Neural progenitor cell (in vitro differentiated cells): Measurements from ENCODE around the gene ITGAD. TPM values are rescaled to one million over a fixed set of nuclear protein-coding genes. Genes with fewer than 3 reads are reported as not detected.

Experiments used
- DNase-seq: peaks from one replicate; pipeline ENCODE4 v3.0.0-alpha.2; 2016; ENCODE audit warnings: low spot score
- H2AFZ ChIP-seq: fragments of 200-600 bp; sonication (generic); replicated peaks from 2 replicates; pipeline ENCODE4 v1.6.1; 2016; ENCODE audit warnings: antibody characterized with exemption
- H3F3A ChIP-seq: fragments of 200-600 bp; sonication (generic); 2 replicates; pipeline ENCODE4 v1.6.1; 2016; ENCODE audit warnings: antibody characterized with exemption, low read depth
- H3K27ac ChIP-seq: fragments of 200-600 bp; sonication (generic); 2 replicates; pipeline ENCODE4 v1.5.1; 2016; ENCODE audit warnings: mild to moderate bottlenecking
- H3K27me3 ChIP-seq: fragments of 200-600 bp; sonication (generic); 2 replicates; pipeline ENCODE4 v1.6.1; 2016; ENCODE audit warnings: mild to moderate bottlenecking, moderate library complexity
- H3K36me3 ChIP-seq: fragments of 200-600 bp; sonication (generic); 2 replicates; pipeline ENCODE4 v1.5.1; 2016
- H3K4me1 ChIP-seq: fragments of 200-600 bp; sonication (generic); 2 replicates; pipeline ENCODE4 v1.6.1; 2016; ENCODE audit warnings: mixed run types
- H3K4me2 ChIP-seq: fragments of 200-600 bp; sonication (generic); 2 replicates; pipeline ENCODE4 v1.6.1; 2016
- H3K4me3 ChIP-seq: fragments of 200-600 bp; sonication (generic); 2 replicates; pipeline ENCODE4 v1.5.1; 2016
- H3K79me2 ChIP-seq: fragments of 200-600 bp; sonication (generic); 2 replicates; pipeline ENCODE4 v1.6.1; 2016; ENCODE audit warnings: low read depth
- H3K9ac ChIP-seq: fragments of 200-600 bp; sonication (generic); 2 replicates; pipeline ENCODE4 v1.6.1; 2016
- H3K9me3 ChIP-seq: fragments of 200-600 bp; sonication (generic); 2 replicates; pipeline ENCODE4 v1.5.1; 2016; ENCODE audit warnings: low read depth
- H4K20me1 ChIP-seq: fragments of 200-600 bp; sonication (generic); 2 replicates; pipeline ENCODE4 v1.6.1; 2016; ENCODE audit warnings: low read depth
- H3K27ac Mint-ChIP-seq: 3 replicates; pipeline ENCODE4 v1.8.0; 2021; ENCODE audit warnings: mixed read lengths
- H3K27me3 Mint-ChIP-seq: 2 replicates; pipeline ENCODE4 v1.8.0; 2022; ENCODE audit warnings: low read depth, mild to moderate bottlenecking, inconsistent platforms, moderate library complexity, mixed read lengths; ENCODE audit not compliant: insufficient read depth
- H3K36me3 Mint-ChIP-seq: 3 replicates; pipeline ENCODE4 v1.8.0; 2021; ENCODE audit warnings: mixed read lengths
- H3K4me1 Mint-ChIP-seq: 3 replicates; pipeline ENCODE4 v1.8.0; 2021; ENCODE audit warnings: mixed read lengths
- H3K4me3 Mint-ChIP-seq: 3 replicates; pipeline ENCODE4 v1.8.0; 2021; ENCODE audit warnings: mild to moderate bottlenecking, moderate library complexity, mixed read lengths
- H3K9me3 Mint-ChIP-seq: 3 replicates; pipeline ENCODE4 v1.8.0; 2020; ENCODE audit warnings: mixed read lengths
- EZH2 ChIP-seq: fragments of 200-600 bp; sonication (generic); IDR thresholded peaks from 2 replicates; pipeline ENCODE4 v1.6.1; 2017; ENCODE audit warnings: antibody characterized with exemption, mild to moderate bottlenecking, moderate library complexity
- EZH2phosphoT487 ChIP-seq: fragments of 200-600 bp; sonication (generic); IDR thresholded peaks from 2 replicates; pipeline ENCODE4 v1.6.1; 2017; ENCODE audit warnings: antibody characterized with exemption
- total RNA-seq: library from RNA; depleted of rRNA; stranded (reverse); fragments of >200 nt; gene quantifications from 2 replicates; pipeline ENCODE4 v1.2.3, GENCODE V29; 2015; ENCODE audit warnings: low replicate concordance
- TF ChIP-seq, protein P1 (sequence below): fragments of 200-600 bp; sonication (generic); IDR thresholded peaks from 2 replicates; pipeline ENCODE4 v1.5.1; 2017; ENCODE audit warnings: antibody characterized with exemption, mild to moderate bottlenecking

ITGAD gene
- total RNA-seq, 1 donor from 2014 or later, result not detected

DNA sequence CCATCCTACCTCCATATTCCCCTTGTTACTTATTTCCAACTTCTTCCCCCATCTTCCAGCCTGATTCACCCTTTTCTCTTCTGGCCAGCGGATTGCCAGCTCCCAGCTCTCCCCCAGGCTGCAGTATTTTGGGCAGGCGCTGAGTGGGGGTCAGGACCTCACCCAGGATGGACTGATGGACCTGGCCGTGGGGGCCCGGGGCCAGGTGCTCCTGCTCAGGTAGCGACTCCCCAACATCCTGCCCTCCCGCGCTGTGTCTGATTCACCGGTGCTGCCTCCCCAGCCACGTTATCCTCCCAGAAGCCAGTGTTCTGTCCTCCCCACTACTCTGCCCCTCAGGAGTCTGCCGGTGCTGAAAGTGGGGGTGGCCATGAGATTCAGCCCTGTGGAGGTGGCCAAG is 19.6 kb downstream of the ITGAD start:
- Histone ChIP-seq H2AFZ (no peak overlapping the region), H3F3A (no peaks in the 10 kb centered on the region), H3K27me3 (no peaks in the 10 kb centered on the region), H3K27ac (no peak overlapping the region), H3K4me2 (no peak overlapping the region), H3K79me2 (no peaks in the 10 kb centered on the region), H3K9ac (no peak overlapping the region), H3K36me3 (no peaks in the 10 kb centered on the region), H3K4me3 (no peak overlapping the region), H3K9me3 (no peaks in the 10 kb centered on the region), H4K20me1 (no peaks in the 10 kb centered on the region), H3K4me1 (no peaks in the 10 kb centered on the region)
- no peak for TF ChIP-seq EZH2
- TF ChIP-seq EZH2phosphoT487, result no peak
- TF ChIP-seq, protein P1, sequence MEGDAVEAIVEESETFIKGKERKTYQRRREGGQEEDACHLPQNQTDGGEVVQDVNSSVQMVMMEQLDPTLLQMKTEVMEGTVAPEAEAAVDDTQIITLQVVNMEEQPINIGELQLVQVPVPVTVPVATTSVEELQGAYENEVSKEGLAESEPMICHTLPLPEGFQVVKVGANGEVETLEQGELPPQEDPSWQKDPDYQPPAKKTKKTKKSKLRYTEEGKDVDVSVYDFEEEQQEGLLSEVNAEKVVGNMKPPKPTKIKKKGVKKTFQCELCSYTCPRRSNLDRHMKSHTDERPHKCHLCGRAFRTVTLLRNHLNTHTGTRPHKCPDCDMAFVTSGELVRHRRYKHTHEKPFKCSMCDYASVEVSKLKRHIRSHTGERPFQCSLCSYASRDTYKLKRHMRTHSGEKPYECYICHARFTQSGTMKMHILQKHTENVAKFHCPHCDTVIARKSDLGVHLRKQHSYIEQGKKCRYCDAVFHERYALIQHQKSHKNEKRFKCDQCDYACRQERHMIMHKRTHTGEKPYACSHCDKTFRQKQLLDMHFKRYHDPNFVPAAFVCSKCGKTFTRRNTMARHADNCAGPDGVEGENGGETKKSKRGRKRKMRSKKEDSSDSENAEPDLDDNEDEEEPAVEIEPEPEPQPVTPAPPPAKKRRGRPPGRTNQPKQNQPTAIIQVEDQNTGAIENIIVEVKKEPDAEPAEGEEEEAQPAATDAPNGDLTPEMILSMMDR, result no peak
- Mint-ChIP-seq H3K27ac (no peak overlapping the region), H3K36me3 (no peaks in the 10 kb centered on the region), H3K9me3 (peaks cover under 1% of the 10 kb centered on the region), H3K4me1 (no peaks in the 10 kb centered on the region), H3K4me3 (no peak overlapping the region), H3K27me3 (peaks cover 2% of the 10 kb centered on the region)
- DNase-seq, result no peak

DNA sequence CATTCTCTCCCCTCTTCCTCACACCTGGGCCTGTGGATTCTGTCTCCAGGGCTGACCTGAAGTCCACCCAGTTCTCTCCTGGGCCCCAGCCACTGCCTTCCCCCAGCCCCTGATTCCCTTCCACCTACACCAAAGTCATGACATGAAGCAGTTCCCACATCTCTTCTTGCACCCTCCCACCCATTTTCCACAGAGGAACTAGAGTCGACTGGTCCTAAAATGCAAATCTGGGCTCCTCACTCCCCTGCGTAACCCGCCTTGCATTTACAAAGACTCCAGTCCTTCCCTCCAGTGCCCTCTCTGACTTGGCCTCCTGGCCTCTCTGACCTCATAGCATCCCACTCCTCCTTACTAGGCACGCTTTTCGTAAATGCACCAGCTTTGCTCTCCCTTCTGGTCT is 20.2 kb downstream of the ITGAD start:
- Mint-ChIP-seq H3K27ac (no peak overlapping the region), H3K4me3 (no peak overlapping the region), H3K4me1 (no peaks in the 10 kb centered on the region), H3K9me3 (peaks cover 7% of the 10 kb centered on the region), H3K36me3 (no peaks in the 10 kb centered on the region), H3K27me3 (peaks cover 2% of the 10 kb centered on the region)
- Histone ChIP-seq H4K20me1 (no peaks in the 10 kb centered on the region), H3K27ac (no peak overlapping the region), H2AFZ (no peak overlapping the region), H3K36me3 (no peaks in the 10 kb centered on the region), H3K4me3 (no peak overlapping the region), H3K9ac (no peak overlapping the region), H3F3A (no peaks in the 10 kb centered on the region), H3K4me1 (no peaks in the 10 kb centered on the region), H3K4me2 (no peak overlapping the region), H3K9me3 (no peaks in the 10 kb centered on the region), H3K27me3 (no peaks in the 10 kb centered on the region), H3K79me2 (no peaks in the 10 kb centered on the region)
- TF ChIP-seq, protein P1, result no peak
- TF ChIP-seq EZH2phosphoT487, result no peak
- no peak for TF ChIP-seq EZH2
- no peak for DNase-seq

DNA sequence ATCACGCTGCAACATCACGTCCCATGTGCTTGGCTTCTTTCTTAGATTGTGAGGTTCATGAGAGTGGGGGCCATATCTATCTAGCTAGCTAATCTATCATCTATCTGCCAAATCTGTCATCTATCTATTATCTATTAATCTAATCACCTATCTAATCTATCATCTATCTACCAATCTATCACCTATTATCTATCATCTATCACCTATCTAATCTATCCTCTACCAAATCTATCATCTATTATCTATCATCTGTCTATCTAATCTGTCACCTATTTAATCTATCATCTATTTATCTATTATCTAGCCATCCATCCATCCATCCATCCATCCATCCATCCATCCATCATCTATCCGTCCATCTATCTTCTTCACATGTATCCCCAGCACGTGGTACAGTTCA is 20.8 kb downstream of the ITGAD start:
- Mint-ChIP-seq H3K27ac (no peak overlapping the region), H3K27me3 (peaks cover 2% of the 10 kb centered on the region), H3K9me3 (peaks cover 9% of the 10 kb centered on the region), H3K4me1 (no peaks in the 10 kb centered on the region), H3K36me3 (no peaks in the 10 kb centered on the region), H3K4me3 (no peak overlapping the region)
- Histone ChIP-seq H3K9ac (no peak overlapping the region), H3K79me2 (no peaks in the 10 kb centered on the region), H3F3A (no peaks in the 10 kb centered on the region), H3K36me3 (no peaks in the 10 kb centered on the region), H3K27ac (no peak overlapping the region), H3K4me1 (no peaks in the 10 kb centered on the region), H3K4me2 (no peak overlapping the region), H2AFZ (no peak overlapping the region), H3K27me3 (no peaks in the 10 kb centered on the region), H3K4me3 (no peak overlapping the region), H3K9me3 (no peaks in the 10 kb centered on the region), H4K20me1 (no peaks in the 10 kb centered on the region)
- TF ChIP-seq, protein P1, result no peak
- TF ChIP-seq EZH2, result no peak
- no peak for TF ChIP-seq EZH2phosphoT487
- DNase-seq, result no peak

DNA sequence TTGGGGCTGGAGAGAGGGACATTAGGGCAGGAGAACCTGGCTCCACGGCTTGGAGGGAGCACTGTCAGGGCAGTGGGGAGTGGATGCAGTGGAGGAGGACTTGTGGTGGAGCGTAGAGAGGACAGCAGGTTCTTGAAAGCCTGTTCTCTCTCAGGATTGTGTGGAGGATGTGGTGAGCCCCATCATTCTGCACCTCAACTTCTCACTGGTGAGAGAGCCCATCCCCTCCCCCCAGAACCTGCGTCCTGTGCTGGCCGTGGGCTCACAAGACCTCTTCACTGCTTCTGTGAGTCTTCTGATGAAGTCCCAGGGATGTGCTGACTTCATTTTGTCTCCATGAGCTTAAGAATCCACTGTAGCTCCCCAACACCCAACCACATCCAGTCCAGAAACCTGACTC is 21.6 kb downstream of the ITGAD start:
- H3K27ac ChIP-seq, result no peak overlapping the region
- Mint-ChIP-seq H3K4me3 (no peak overlapping the region), H3K27me3 (peaks cover 2% of the 10 kb centered on the region), H3K9me3 (peaks cover 9% of the 10 kb centered on the region), H3K36me3 (no peaks in the 10 kb centered on the region), H3K4me1 (no peaks in the 10 kb centered on the region), H3K27ac (no peak overlapping the region)
- no peak overlapping the region for H3K4me2 ChIP-seq
- H3K9me3 ChIP-seq, result no peaks in the 10 kb centered on the region
- TF ChIP-seq, protein P1, result no peak
- TF ChIP-seq EZH2 (no peak), EZH2phosphoT487 (no peak)
- no peaks in the 10 kb centered on the region for H4K20me1 ChIP-seq
- no peak overlapping the region for H2AFZ ChIP-seq
- DNase-seq, result no peak
- no peak overlapping the region for H3K9ac ChIP-seq
- H3K4me1 ChIP-seq, result no peaks in the 10 kb centered on the region
- no peaks in the 10 kb centered on the region for H3K36me3 ChIP-seq
- H3K27me3 ChIP-seq, result no peaks in the 10 kb centered on the region
- H3F3A ChIP-seq, result no peaks in the 10 kb centered on the region
- H3K4me3 ChIP-seq, result no peak overlapping the region
- no peaks in the 10 kb centered on the region for H3K79me2 ChIP-seq
